DOHH2 (cell line): Measurements from ENCODE around the gene LBHD1.

ENCODE experiments used
- H3F3A ChIP-seq: fragments of 200-600 bp; sonication (generic), shearing (Covaris generic); 2 replicates; pipeline ENCODE4 v1.6.0; 2016; ENCODE audit warnings: antibody characterized with exemption, mild to moderate bottlenecking; ENCODE audit not compliant: control insufficient read depth, insufficient read depth
- H3K27ac ChIP-seq: fragments of 200-600 bp; sonication (generic); 2 replicates; pipeline ENCODE4 v1.5.1; 2014; ENCODE audit warnings: low read depth, mild to moderate bottlenecking, low read length, moderate library complexity
- H3K27me3 ChIP-seq: fragments of 200-600 bp; sonication (generic); 2 replicates; pipeline ENCODE4 v1.6.1; 2014; ENCODE audit warnings: mild to moderate bottlenecking, low read length, mixed read lengths; ENCODE audit not compliant: control insufficient read depth
- H3K36me3 ChIP-seq: fragments of 200-600 bp; sonication (generic); 2 replicates; pipeline ENCODE4 v1.6.1; 2014; ENCODE audit warnings: mild to moderate bottlenecking, low read length, moderate library complexity, mixed read lengths; ENCODE audit not compliant: control insufficient read depth
- H3K4me1 ChIP-seq: fragments of 200-600 bp; sonication (generic); 2 replicates; pipeline ENCODE4 v1.6.1; 2014; ENCODE audit warnings: mild to moderate bottlenecking, low read length, mixed read lengths; ENCODE audit not compliant: control insufficient read depth
- H3K4me2 ChIP-seq: fragments of 200-600 bp; sonication (generic); 2 replicates; pipeline ENCODE4 v1.6.0; 2014; ENCODE audit warnings: mild to moderate bottlenecking, low read length, moderate library complexity
- H3K4me3 ChIP-seq: fragments of 200-600 bp; sonication (generic); 2 replicates; pipeline ENCODE4 v1.5.1; 2014; ENCODE audit warnings: mild to moderate bottlenecking, low read length, mixed read lengths
- H3K79me2 ChIP-seq: fragments of 200-600 bp; sonication (generic); 2 replicates; pipeline ENCODE4 v1.6.1; 2014; ENCODE audit warnings: mild to moderate bottlenecking, low read length, mixed read lengths; ENCODE audit not compliant: control insufficient read depth
- H3K9me2 ChIP-seq: fragments of 200-600 bp; sonication (generic); replicated peaks from 2 replicates; pipeline ENCODE4 v1.6.1; 2014; ENCODE audit warnings: mild to moderate bottlenecking, low read length, mixed read lengths; ENCODE audit not compliant: control insufficient read depth
- H3K9me3 ChIP-seq: fragments of 200-600 bp; sonication (generic); 2 replicates; pipeline ENCODE4 v1.6.1; 2014; ENCODE audit warnings: antibody characterized with exemption, low read length, mixed read lengths; ENCODE audit not compliant: control insufficient read depth, insufficient read depth
- H4K20me1 ChIP-seq: fragments of 200-600 bp; sonication (generic); 2 replicates; pipeline ENCODE4 v1.6.0; 2014; ENCODE audit warnings: low read depth, mild to moderate bottlenecking, antibody characterized with exemption, low read length, moderate library complexity; ENCODE audit not compliant: control insufficient read depth, insufficient read depth
- CTCF ChIP-seq: fragments of 200-600 bp; sonication (generic); IDR thresholded peaks from one replicate; pipeline ENCODE4 v1.5.1; 2014; ENCODE audit warnings: antibody characterized with exemption, mild to moderate bottlenecking, low read depth, low read length; ENCODE audit not compliant: poor library complexity, severe bottlenecking
- EZH2phosphoT487 ChIP-seq: fragments of 200-600 bp; sonication (generic); IDR thresholded peaks from 2 replicates; pipeline ENCODE4 v1.6.1; 2017; ENCODE audit warnings: borderline replicate concordance, mild to moderate bottlenecking, antibody characterized with exemption, low read length, moderate library complexity, mixed read lengths

The LBHD1 gene

GRCh38 chr11:62615521-62615920 is 56.5 kb downstream of the LBHD1 start:
- Histone ChIP-seq H3K4me1 (peaks cover 24% of the 10 kb centered on the region), H3K9me3 (no peaks in the 10 kb centered on the region), H3K4me2 (no peak overlapping the region), H4K20me1 (no peaks in the 10 kb centered on the region), H3K27ac (no peak overlapping the region), H3K4me3 (no peak overlapping the region), H3K27me3 (no peaks in the 10 kb centered on the region), H3K79me2 (peaks cover 32% of the 10 kb centered on the region), H3F3A (peaks cover 15% of the 10 kb centered on the region), H3K9me2 (no peaks in the 10 kb centered on the region), H3K36me3 (peaks cover 42% of the 10 kb centered on the region)
- no peak for TF ChIP-seq CTCF
- no peak for TF ChIP-seq EZH2phosphoT487

- Histone ChIP-seq H3K79me2 (peaks cover 20% of the 10 kb centered on the region), H3K4me1 (peaks cover 20% of the 10 kb centered on the region), H3F3A (peaks cover 14% of the 10 kb centered on the region), H3K4me3 (no peak overlapping the region), H3K9me3 (no peaks in the 10 kb centered on the region), H4K20me1 (no peaks in the 10 kb centered on the region), H3K27ac (no peak overlapping the region), H3K4me2 (no peak overlapping the region), H3K9me2 (no peaks in the 10 kb centered on the region), H3K36me3 (peaks cover 40% of the 10 kb centered on the region), H3K27me3 (no peaks in the 10 kb centered on the region)
- TF ChIP-seq EZH2phosphoT487 (no peak), CTCF (no peak)
Observed at GRCh38 chr11:62614275-62614674, 57.8 kb downstream of the LBHD1 start.

GRCh38 chr11:62613291-62613778 is 58.7 kb downstream of the LBHD1 start:
- TF ChIP-seq EZH2phosphoT487 (no peak), CTCF (no peak)
- Histone ChIP-seq H3K9me2 (no peaks in the 10 kb centered on the region), H3K9me3 (no peaks in the 10 kb centered on the region), H3F3A (peaks cover 12% of the 10 kb centered on the region), H3K79me2 (peaks cover 17% of the 10 kb centered on the region), H3K27me3 (no peaks in the 10 kb centered on the region), H3K4me1 (peaks cover 21% of the 10 kb centered on the region), H3K4me3 (peak overlapping the region; percentile 92), H3K4me2 (peak overlapping the region; percentile 98; the same call in 1 of the 2 replicates), H3K27ac (peak overlapping the region; percentile 64; the same call in 1 of the 2 replicates), H4K20me1 (no peaks in the 10 kb centered on the region), H3K36me3 (peaks cover 40% of the 10 kb centered on the region)
